CD1c-positive myeloid dendritic cell (primary cell): Measurements from ENCODE around the gene CTSS.
"Not testable (repeated sequence)": the region's sequence is repeated elsewhere in the genome, so short reads cannot be mapped to it uniquely, and the experiment has no call there.

ENCODE experiments used
- DNase-seq: peaks from one replicate; pipeline ENCODE4 v3.0.0-alpha.2; 2016; ENCODE audit errors: extremely low spot score

Gene CTSS

GRCh38 chr1:150775276-150775675 is 9.7 kb upstream of the CTSS start:
- peak; percentile 57 for DNase-seq

DNA sequence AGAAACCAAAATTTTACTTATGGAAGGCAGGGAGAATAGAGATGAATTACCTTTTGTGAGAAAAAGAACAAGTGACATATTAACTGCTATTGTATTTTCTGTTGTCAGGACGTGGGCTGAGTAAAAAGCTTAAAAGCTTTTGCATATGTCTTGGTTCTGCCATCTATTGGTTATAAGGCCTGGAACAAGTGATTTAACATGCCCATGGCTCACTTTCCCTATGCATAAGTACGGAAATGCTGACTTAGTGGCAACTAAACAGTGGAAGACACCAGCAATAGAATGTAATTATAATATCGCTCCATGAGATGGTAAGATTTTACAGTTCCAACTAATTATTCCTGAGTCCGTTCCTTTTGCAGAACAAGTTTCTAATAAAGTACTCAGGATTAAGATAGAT is 6.7 kb upstream of the CTSS start:
- no peak for DNase-seq

- DNase-seq: not testable (repeated sequence)
These were observed 2.1 kb upstream of the CTSS start for GRCh38 chr1:150767704-150768103.

- not testable (repeated sequence) for DNase-seq
These were observed 361 bp upstream of the CTSS start for GRCh38 chr1:150765977-150766301.

GRCh38 chr1:150764617-150765101 is 919 bp downstream of the CTSS start:
- peak; percentile 57 for DNase-seq

DNA sequence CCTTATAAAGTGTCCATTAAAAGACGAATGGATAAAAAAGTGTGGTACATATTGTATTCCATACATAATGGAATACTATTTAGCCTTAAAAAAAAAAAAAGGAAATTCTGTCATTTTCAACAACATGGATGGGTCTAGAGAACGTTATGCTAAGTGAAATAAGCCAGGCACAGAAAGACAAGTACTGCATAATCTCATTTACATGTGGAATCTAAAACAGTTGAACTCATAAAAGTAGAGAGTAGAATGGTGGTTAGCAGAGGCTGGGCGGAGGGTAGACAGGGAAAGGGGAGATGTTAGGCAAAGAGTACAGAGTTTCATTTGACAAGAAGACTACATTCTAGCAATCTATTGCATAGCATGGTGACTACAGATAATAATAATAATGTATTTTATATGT is 2.6 kb downstream of the CTSS start:
- DNase-seq: no peak

DNA sequence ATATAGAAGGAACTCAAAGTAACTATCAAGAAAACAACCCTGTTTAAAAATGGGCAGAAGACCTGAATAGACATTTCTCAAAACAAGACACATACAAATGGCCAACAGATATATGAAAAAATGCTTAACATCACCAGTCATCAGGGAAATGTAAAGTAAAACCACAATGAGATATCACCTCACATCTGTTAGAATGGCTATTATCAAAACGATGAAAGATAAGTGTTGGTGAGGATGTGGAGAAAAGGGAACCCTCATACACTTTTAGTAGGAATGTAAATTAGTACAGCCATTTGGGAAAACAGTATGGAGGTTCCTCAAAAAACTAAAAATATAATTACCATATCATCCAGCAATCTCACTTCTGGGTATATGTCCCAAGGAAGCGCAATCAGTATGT is 3.0 kb downstream of the CTSS start:
- peak; percentile 38 for DNase-seq

DNA sequence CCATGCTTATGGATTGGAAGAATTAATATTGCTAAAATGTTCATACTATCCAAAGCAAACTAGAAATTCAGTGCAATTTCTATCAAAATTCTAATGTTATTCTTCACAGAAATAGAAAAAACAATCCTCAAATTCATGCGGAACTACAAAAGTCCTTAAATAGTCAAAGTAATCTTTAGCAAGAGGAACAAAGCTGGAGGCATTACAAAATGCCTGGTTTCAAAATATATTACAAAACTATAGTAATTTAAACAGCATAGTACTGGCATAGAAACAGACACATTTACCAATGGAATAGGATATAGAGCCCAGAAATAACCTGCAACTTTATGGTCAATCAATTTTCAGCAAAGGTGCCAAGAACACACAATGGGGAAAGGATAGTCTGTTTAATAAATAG is 3.8 kb downstream of the CTSS start:
- peak; percentile 87 for DNase-seq

- DNase-seq: peak; percentile 75
These were observed 5.6 kb downstream of the CTSS start for GRCh38 chr1:150760013-150760412.

DNA sequence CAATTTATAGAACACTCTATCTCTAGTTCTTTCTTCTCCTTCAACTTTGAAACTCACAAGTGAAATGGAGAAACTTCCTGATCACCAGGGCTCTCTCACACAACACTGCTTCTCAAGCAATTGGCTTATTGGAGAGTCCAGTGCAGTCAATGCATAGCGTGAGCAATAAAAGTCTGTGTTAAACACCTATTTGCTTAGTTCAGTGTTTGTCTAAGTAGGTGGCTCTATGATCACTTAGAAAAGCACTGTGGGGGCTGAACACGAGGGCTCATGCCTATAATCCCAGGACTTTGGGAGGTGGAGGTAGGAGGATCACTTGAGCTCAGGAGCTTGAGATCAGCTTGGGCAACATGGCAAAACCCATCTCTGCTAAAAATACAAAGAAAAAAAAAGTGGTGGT is 12.2 kb downstream of the CTSS start:
- DNase-seq: no peak

DNA sequence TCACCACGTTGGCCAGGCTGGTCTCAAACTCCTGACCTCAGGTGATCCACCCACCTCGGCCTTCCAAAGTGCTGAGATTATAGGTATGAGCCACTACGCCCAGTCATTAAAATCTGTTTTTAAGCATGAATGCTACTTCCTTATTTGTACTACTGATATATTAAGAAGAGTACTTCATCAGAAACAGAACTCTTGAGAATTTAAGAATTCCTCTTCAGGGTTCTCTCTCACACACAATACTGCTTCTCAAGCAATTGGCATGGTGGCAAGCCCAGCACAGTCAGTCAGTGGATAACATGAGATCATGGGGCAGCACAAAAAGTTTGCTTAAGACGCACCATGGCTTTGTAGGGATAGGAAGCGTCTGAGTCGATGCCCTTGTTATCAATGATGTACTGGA is 14.1 kb downstream of the CTSS start:
- DNase-seq: no peak

DNA sequence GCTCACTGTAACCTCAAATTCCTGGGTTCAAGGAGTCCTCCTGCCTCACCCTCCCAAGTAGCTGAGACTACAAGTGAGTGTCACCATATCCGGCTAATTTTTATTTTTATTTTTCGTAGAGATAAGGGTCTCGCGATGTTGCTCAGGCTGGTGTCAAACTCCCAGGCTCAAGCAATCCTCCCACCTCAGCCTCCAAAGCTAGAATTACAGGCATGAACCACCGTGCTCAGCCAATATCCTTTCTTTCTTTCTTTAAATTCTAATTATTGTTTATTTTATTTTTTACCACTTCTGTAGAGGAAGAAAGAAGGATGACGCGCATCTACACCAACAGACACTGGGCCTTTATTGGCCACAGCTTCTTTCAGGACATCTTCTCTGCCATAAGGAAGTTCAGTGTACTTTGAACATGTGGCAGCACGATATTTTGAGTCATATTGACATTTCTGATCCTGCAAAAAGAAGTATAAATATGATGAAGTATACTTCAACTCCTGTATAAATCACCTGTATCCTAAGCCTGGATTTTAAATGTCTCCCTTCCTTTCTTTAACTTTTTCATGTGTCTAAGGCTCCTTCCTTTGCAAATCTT is 15.8 kb downstream of the CTSS start:
- DNase-seq: no peak

DNA sequence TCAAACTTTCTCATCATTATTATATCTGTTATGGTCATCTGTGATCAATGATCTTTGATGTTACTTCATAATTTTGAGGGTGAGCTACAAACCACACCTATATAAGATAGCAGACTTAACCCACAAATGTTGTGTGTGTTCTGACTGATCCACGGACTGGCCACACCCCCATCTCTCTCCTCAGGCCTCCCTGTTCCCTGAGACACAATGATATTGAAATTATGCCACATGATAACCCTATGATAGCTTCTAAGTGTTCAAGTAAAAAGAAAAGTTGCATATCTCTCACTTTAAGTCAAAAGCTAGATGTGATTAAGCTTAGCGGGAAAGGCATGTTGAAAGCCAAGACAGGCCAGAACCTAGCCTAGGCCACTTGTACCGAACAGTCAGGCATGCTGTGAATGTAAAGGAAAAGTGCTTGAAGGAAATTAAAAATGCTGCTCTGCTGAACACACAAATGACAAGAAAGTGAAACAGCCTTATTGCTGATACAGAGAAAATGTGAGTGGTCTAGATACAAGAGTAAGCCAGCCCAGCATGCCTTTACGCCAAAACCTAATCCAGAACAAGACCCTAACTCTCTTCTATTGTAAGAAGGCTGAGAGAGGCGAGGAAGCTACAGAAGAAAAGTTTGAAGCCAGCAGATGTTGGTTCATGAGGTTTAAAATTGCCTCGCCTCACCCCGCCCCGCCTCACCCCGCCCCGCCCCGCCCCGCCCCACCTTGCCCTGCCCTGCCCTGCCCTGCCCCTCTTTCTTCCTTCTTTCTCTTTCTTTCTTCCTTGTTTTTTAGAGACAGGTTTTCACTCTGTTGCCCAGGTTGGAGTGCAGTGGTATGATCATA is 16.5 kb downstream of the CTSS start:
- no peak for DNase-seq

- DNase-seq: no peak
These were observed 35.4 kb downstream of the CTSS start for GRCh38 chr1:150730130-150730721.

GRCh38 chr1:150724336-150724735 is 41.2 kb downstream of the CTSS start:
- no peak for DNase-seq

GRCh38 chr1:150720703-150721102 is 44.9 kb downstream of the CTSS start, which contains the start of gene HORMAD1:
TSS of gene HORMAD1 (minus strand) at chr1:150720895. CDS start at chr1:150719505, 1,390 bp downstream.
- no peak for DNase-seq

DNA sequence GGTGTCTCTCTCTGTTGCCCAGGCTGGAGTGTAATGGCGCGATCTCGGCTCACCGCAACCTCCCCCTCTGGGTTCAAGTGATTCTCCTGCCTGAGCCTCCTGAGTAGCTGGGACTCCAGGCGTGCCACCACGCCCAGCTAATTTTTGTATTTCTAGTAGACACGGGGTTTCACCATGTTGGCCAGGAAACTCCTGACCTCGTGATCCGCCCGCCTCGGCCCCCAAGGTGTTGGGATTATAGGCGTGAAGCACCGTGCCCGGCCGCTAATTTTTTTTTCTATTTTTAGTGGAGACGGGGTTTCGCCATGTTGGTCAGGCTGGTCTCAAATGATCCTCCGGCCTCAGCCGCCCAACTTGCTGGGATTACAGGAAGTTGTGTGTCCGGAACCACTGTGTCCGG is 45.5 kb downstream of the CTSS start:
- no peak for DNase-seq

- no peak for DNase-seq
These were observed 47.2 kb downstream of the CTSS start for GRCh38 chr1:150718225-150718891.

- DNase-seq: not testable (repeated sequence)
These were observed 56.5 kb downstream of the CTSS start for GRCh38 chr1:150709031-150709430.

GRCh38 chr1:150708595-150708994 is 57.0 kb downstream of the CTSS start:
- DNase-seq: no peak

DNA sequence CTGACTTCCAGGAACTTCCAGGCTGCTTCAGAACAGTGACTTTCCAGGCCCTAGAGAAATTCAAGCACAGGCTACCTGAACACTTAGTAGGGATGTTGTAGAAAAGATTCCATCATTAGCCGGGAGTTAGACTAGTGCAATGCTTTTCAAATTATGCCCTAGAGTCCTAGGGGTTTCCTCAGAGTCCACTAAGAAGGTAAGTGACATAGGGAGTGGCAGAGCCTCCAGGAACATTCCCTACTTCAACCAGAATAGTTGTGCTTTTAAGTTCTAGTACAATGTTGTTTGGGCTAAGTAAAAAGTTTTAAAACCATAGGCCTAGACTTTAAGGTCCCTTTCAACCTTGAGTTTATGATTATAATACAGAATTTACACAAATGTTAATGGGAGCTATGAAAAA is 59.5 kb downstream of the CTSS start:
- DNase-seq: no peak

DNA sequence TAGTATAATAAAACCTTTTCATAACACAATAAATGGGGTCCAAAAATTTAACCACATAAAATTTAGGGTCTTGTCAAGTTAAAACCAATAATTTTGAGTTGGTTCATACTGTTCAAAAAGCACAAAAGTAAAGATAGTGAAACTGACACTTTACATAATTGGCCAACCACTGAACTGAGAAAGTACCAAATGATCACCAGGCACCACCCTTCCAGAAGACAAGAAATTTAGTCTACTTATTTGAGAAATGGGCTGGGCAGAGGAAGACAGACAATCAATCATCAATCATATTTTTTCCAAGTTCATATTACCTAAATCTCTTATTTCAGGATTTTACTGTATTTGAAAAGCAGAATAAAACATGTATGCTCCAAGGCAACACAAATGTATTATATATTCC is 62.2 kb downstream of the CTSS start:
- DNase-seq: no peak
